ENCODE measurements around the gene C14orf180. TPM values are rescaled to one million over a fixed set of nuclear protein-coding genes. Genes with fewer than 3 reads are reported as not detected.

Gene C14orf180
- total and polyA plus RNA-seq, 12 donors: 0.26 to 17.8 (median 5.6) TPM

GRCh38 chr14:104553166-104554087, 26.1 kb upstream of the C14orf180 start:
- WGBS, 4 donors: 78 to 86% (median 81%) methylated on average over 17 to 30 of the region's 30 CpGs
- H3K27me3 ChIP-seq: no peaks in the 10 kb centered on the region
- peak in 3 of 7 donors; percentile 4 to 39 (median 4) for DNase-seq
- no peaks in the 10 kb centered on the region for H3K4me1 ChIP-seq (replicated peaks in 1 of 2)
- intact Hi-C loops (cut with DNase I): no loop called here
- H3K4me3 ChIP-seq: no peak overlapping the region
- H3K9me3 ChIP-seq (replicated peaks in 1 of 3): no peaks in the 10 kb centered on the region
- no peak overlapping the region for H3K27ac ChIP-seq
- TF ChIP-seq POLR2A (IDR thresholded peaks at IDR 0.05) (no peak), CTCF (IDR thresholded peaks at IDR 0.05) (no peak)
- H3K36me3 ChIP-seq (replicated peaks in 1 of 2): no peaks in the 10 kb centered on the region

- Histone ChIP-seq H3K27ac (no peak overlapping the region), H3K27me3 (no peaks in the 10 kb centered on the region), H3K4me1 (replicated peaks in 1 of 2) (no peaks in the 10 kb centered on the region), H3K36me3 (replicated peaks in 1 of 2) (no peaks in the 10 kb centered on the region), H3K9me3 (replicated peaks in 1 of 3) (no peaks in the 10 kb centered on the region), H3K4me3 (no peak overlapping the region)
- TF ChIP-seq CTCF (IDR thresholded peaks at IDR 0.05): no peak
- TF ChIP-seq POLR2A (IDR thresholded peaks at IDR 0.05): no peak
- DNase-seq: peak in 2 of 7 donors; percentile 8 to 39
- WGBS, 4 donors: 67 to 80% (median 78%) methylated on average over 3 to 12 of the region's 12 CpGs
- intact Hi-C loops (cut with DNase I): no loop called here
Observed at GRCh38 chr14:104554088-104554607, 25.4 kb upstream of the C14orf180 start.

GRCh38 chr14:104554608-104555429, 24.7 kb upstream of the C14orf180 start:
- 50 to 89% (median 65%) methylated on average over 5 to 26 of the region's 26 CpGs for WGBS, 4 donors

More at GRCh38 chr14:104554608-104555429, 24.7 kb upstream of the C14orf180 start:
- Histone ChIP-seq H3K4me3 (no peak overlapping the region), H3K36me3 (replicated peaks in 1 of 2) (no peaks in the 10 kb centered on the region), H3K4me1 (replicated peaks in 1 of 2) (no peaks in the 10 kb centered on the region), H3K27me3 (no peaks in the 10 kb centered on the region), H3K27ac (no peak overlapping the region), H3K9me3 (replicated peaks in 1 of 3) (no peaks in the 10 kb centered on the region)
- peak in 3 of 7 donors; percentile 11 to 54 (median 15) for DNase-seq
- intact Hi-C loops (cut with DNase I): no loop called here
- TF ChIP-seq POLR2A (IDR thresholded peaks at IDR 0.05): no peak
- TF ChIP-seq CTCF (IDR thresholded peaks at IDR 0.05): no peak

Data from adrenal gland (tissue), 12 donors.